Measurements from ENCODE around the gene WSCD2. TPM values are rescaled to one million over a fixed set of nuclear protein-coding genes. Genes with fewer than 3 reads are reported as not detected.
A peak's percentile ranks its signal among the peaks of the same experiment; 100 is the strongest.

Gene WSCD2
- total RNA-seq, 1 donor from 2014 or later: 1.9 TPM

DNA sequence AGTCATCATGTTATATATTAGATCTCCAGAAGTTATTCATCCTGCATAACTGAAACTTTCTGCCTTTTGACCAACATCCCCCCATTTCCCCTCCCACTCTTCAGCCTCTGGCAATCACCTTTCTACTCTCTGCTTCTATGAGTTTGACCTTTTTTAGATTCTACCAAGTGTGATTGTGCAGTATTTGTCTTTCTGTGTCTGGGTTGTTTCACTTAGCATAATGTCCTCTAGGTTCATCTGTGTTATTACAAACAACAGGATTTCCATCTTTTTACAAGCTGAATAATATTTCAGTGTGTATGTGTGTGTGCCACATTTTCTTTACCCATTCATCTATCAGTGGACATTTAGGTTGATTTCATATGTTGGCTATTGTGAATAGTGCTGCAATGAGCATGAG, 11.2 kb upstream of the WSCD2 start:
- Mint-ChIP-seq H3K27ac (peak overlapping the region; percentile 3), H3K27me3 (no peaks in the 10 kb centered on the region), H3K4me3 (no peak overlapping the region), H3K9me3 (peaks cover 2% of the 10 kb centered on the region), H3K4me1 (peaks cover 64% of the 10 kb centered on the region), H3K36me3 (ENCODE audit: low read depth) (no peaks in the 10 kb centered on the region)
- POLR2A ChIA-PET: no interaction called here
- intact Hi-C loops (cut with micrococcal nuclease): loop anchor here (5.0 kb wide), 2 partner anchors 74 to 394 kb away; no protein-coding TSS in a partner anchor
- DNase-seq (no peak), ATAC-seq (ENCODE audit: low read depth) (no peak)
- TF ChIP-seq, protein P1, sequence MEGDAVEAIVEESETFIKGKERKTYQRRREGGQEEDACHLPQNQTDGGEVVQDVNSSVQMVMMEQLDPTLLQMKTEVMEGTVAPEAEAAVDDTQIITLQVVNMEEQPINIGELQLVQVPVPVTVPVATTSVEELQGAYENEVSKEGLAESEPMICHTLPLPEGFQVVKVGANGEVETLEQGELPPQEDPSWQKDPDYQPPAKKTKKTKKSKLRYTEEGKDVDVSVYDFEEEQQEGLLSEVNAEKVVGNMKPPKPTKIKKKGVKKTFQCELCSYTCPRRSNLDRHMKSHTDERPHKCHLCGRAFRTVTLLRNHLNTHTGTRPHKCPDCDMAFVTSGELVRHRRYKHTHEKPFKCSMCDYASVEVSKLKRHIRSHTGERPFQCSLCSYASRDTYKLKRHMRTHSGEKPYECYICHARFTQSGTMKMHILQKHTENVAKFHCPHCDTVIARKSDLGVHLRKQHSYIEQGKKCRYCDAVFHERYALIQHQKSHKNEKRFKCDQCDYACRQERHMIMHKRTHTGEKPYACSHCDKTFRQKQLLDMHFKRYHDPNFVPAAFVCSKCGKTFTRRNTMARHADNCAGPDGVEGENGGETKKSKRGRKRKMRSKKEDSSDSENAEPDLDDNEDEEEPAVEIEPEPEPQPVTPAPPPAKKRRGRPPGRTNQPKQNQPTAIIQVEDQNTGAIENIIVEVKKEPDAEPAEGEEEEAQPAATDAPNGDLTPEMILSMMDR (IDR thresholded peaks at IDR 0.05): no peak
- CTCF ChIA-PET: no interaction called here

GRCh38 chr12:108119126-108119973, 9.7 kb upstream of the WSCD2 start:
- H3K36me3 Mint-ChIP-seq (ENCODE audit: low read depth): no peaks in the 10 kb centered on the region
- ATAC-seq (ENCODE audit: low read depth) (peak; percentile 77), DNase-seq (no peak)
- intact Hi-C loops (cut with micrococcal nuclease): loop anchor here (1.0 to 5.0 kb wide), 4 partner anchors 10 to 393 kb away; partner anchors contain the start of gene WSCD2
- CTCF ChIA-PET: interaction anchor here (0.6 to 1.0 kb wide), 2 partner anchors 9 to 732 kb away, joined by 3 to 4 read pairs; partner anchors contain the start of gene WSCD2
- no peaks in the 10 kb centered on the region for H3K27me3 Mint-ChIP-seq
- peak overlapping the region; percentile 92 for H3K27ac Mint-ChIP-seq
- H3K9me3 Mint-ChIP-seq: peaks cover 2% of the 10 kb centered on the region
- POLR2A ChIA-PET: interaction anchor here (0.9 kb wide), 1 partner anchor 9 kb away, joined by 3 read pairs; no protein-coding TSS in a partner anchor
- TF ChIP-seq, protein P1 (IDR thresholded peaks at IDR 0.05): no peak
- H3K4me1 Mint-ChIP-seq: peaks cover 57% of the 10 kb centered on the region
- H3K4me3 Mint-ChIP-seq: peak overlapping the region; percentile 53

GRCh38 chr12:108119974-108120862, 8.9 kb upstream of the WSCD2 start:
- TF ChIP-seq, protein P1 (IDR thresholded peaks at IDR 0.05): no peak
- ATAC-seq (ENCODE audit: low read depth): no peak
- no peaks in the 10 kb centered on the region for H3K27me3 Mint-ChIP-seq
- CTCF ChIA-PET: no interaction called here
- H3K4me1 Mint-ChIP-seq: peaks cover 50% of the 10 kb centered on the region
- intact Hi-C loops (cut with micrococcal nuclease): loop anchor here (1.0 to 10.0 kb wide), 5 partner anchors 9 to 392 kb away; partner anchors contain the start of genes PRDM4 and WSCD2
- DNase-seq: no peak
- peak overlapping the region; percentile 92 for H3K27ac Mint-ChIP-seq
- POLR2A ChIA-PET: interaction anchor here (0.9 kb wide), 1 partner anchor 10 kb away, joined by 3 read pairs; no protein-coding TSS in a partner anchor
- H3K4me3 Mint-ChIP-seq: no peak overlapping the region
- peaks cover 2% of the 10 kb centered on the region for H3K9me3 Mint-ChIP-seq
- H3K36me3 Mint-ChIP-seq (ENCODE audit: low read depth): no peaks in the 10 kb centered on the region

DNA sequence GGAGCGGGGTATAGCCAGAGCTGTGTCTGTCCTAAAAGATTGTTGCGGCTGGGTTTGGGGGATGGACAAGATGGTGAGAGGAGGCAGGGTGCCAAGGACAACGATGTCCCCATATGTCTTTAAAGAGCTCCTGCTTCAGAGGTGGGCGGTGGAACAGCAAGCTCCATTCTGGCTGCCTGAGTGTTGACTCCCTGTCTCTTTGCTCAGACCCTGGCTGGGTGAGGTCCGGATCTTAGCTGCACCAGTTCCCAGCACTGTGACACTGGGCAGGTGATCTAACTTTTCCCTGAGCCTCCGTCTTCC, 8.3 kb upstream of the WSCD2 start:
- peaks cover 44% of the 10 kb centered on the region for H3K4me1 Mint-ChIP-seq
- ChIA-PET CTCF (no interaction called here), POLR2A (no interaction called here)
- intact Hi-C loops (cut with micrococcal nuclease): loop anchor here (10.0 kb wide), 1 partner anchor 356 kb away; the partner anchor contains the start of gene PRDM4
- no peak for DNase-seq
- H3K9me3 Mint-ChIP-seq: peaks cover 2% of the 10 kb centered on the region
- no peak for ATAC-seq (ENCODE audit: low read depth)
- no peak overlapping the region for H3K27ac Mint-ChIP-seq
- TF ChIP-seq, protein P1 (IDR thresholded peaks at IDR 0.05): no peak
- no peaks in the 10 kb centered on the region for H3K36me3 Mint-ChIP-seq (ENCODE audit: low read depth)
- no peaks in the 10 kb centered on the region for H3K27me3 Mint-ChIP-seq
- no peak overlapping the region for H3K4me3 Mint-ChIP-seq
